Non-pigmented ciliary epithelial cell (primary cell): ENCODE results near the gene GBP2.

ENCODE experiments used
- DNase-seq: peaks from one replicate; pipeline ENCODE4 v3.0.0-alpha.2; 2010; ENCODE audit warnings: low read depth

The GBP2 gene

DNA sequence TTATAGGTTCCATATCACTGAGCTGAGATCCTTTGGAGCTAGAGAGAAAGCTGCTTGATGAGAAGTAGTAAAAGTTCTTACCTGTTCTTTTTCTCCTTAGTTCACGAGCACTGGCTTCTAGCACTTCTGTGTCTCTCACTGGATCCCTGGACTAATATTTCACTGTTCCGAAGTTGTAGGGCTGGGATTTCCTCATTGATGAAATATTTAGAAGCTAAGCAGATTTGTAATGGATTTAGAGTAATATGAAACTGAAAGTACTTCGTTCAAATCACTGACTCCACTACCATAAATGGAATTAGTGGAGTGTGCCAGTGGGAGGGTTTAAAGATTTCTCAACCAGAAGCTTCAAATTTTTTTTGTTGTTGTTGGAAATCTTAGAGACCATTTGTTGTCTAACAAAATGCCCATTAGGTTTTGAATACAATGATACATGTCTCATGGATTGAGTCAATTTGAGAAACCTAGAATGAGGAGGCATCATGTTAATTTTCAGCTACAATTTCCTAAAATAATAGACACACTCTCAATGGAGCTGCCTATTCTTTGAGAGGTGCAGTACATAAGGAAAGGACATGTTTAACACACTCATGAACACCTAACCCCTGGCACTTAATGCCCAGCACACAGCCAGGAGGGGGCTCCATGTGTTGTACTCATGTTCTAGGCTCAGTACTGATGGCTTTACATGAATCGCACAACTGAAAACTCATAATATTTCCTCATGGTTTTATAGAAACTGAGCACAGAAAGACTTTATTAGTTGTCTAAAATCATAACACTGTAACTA, 60.6 kb downstream of the GBP2 start, which contains the start of gene GBP1:
TSS of gene GBP1 (minus strand) at position 130 of the 790 bp plus-strand sequence. CDS start 1,974 bp downstream, outside the sequence.
- DNase-seq, result peak; percentile 65

DNA sequence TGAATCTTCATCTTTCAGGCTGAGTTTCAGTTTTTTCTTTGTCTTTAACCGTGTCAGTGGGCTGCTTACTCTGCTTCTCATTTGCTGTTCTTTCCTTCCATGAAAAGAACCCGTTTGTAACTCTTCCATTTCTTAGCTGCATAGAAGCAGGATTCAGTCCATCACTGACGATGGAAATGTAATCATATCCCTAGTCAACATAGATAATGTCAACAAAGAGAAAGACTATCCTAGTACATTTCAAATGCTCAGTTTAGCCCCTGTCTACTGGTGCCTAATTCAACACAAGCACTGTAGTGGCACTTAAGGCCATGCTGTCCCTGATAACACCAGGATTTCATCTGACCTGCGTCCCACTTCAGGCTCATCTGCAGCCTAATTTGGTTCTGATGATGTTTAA, 61.3 kb downstream of the GBP2 start:
- DNase-seq, result no peak

GRCh38 chr1:89063094-89063493, 62.8 kb downstream of the GBP2 start:
- DNase-seq, result no peak

- DNase-seq, result no peak
These were observed 65.8 kb downstream of the GBP2 start for GRCh38 chr1:89060091-89060490.
